H1 (cell line): ENCODE data around the gene ZFP36L2.

Experiments used
- FOSL1 ChIP-seq: IDR thresholded peaks from 2 replicates; pipeline ENCODE4 v1.6.1; 2011; ENCODE audit warnings: mild to moderate bottlenecking, low read depth, low read length, moderate library complexity; ENCODE audit not compliant: insufficient read depth
- HDAC6 ChIP-seq: IDR thresholded peaks from one replicate; pipeline ENCODE4 v1.7.1; 2012; ENCODE audit warnings: low read depth, mild to moderate bottlenecking, inconsistent platforms, low read length, moderate library complexity
- KDM1A ChIP-seq: fragments of 200-600, 300-600 bp; sonication (generic); IDR thresholded peaks from 2 replicates; pipeline ENCODE4 v1.7.1; 2016; ENCODE audit warnings: mild to moderate bottlenecking, low read length, borderline replicate concordance
- POLR2A ChIP-seq, 2 experiments: IDR thresholded peaks; 1 replicate in 1 of 2; 2 replicates in 1 of 2; pipeline ENCODE4 v1.6.1; 2011; ENCODE audit warnings: low read depth in 2 of 2, low read length in 2 of 2, mild to moderate bottlenecking in 2 of 2; ENCODE audit errors: control extremely low read depth in 1 of 2
- RAD21 ChIP-seq, 2 experiments: IDR thresholded peaks in 1 of 2; conservative IDR thresholded peaks in 1 of 2; 2 replicates each; pipeline ENCODE4 v1.6.1; 2011; ENCODE audit warnings: low read depth in 2 of 2, low read length in 2 of 2, improper control_type of control experiment in 1 of 2, inconsistent platforms in 1 of 2, mild to moderate bottlenecking in 1 of 2, moderate library complexity in 1 of 2
- SIN3A ChIP-seq, 2 experiments: IDR thresholded peaks in 1 of 2; conservative IDR thresholded peaks in 1 of 2; 2 replicates each; pipeline ENCODE4 v1.6.1; 2011 to 2012; ENCODE audit warnings: low read length in 2 of 2, improper control_type of control experiment in 1 of 2, low read depth in 1 of 2, mild to moderate bottlenecking in 1 of 2
- SIRT6 ChIP-seq: IDR thresholded peaks from one replicate; pipeline ENCODE4 v1.7.1; 2012; ENCODE audit warnings: low read length, inconsistent platforms
- TBP ChIP-seq: IDR thresholded peaks from 2 replicates; pipeline ENCODE4 v1.6.1; 2011; ENCODE audit warnings: low read depth, low read length, improper control_type of control experiment
- YY1 ChIP-seq: IDR thresholded peaks from 2 replicates; pipeline ENCODE4 v1.6.1; 2011; ENCODE audit warnings: low read depth, mild to moderate bottlenecking, low read length
- TF ChIP-seq, protein P1 (sequence below), 3 experiments: IDR thresholded peaks; 1 replicate in 2 of 3; 2 replicates in 1 of 3; pipeline versions ENCODE4 v1.5.1 to v1.6.1; 2011; ENCODE audit warnings: low read length in 3 of 3, mild to moderate bottlenecking in 3 of 3, inconsistent platforms in 2 of 3, low read depth in 1 of 3, moderate library complexity in 1 of 3; ENCODE audit not compliant: insufficient read depth in 1 of 3; ENCODE audit errors: control extremely low read depth in 1 of 3
- TF ChIP-seq, protein P2 (sequence below): IDR thresholded peaks from 2 replicates; pipeline ENCODE4 v1.6.1; 2012; ENCODE audit warnings: low read length, inconsistent platforms

DNA sequence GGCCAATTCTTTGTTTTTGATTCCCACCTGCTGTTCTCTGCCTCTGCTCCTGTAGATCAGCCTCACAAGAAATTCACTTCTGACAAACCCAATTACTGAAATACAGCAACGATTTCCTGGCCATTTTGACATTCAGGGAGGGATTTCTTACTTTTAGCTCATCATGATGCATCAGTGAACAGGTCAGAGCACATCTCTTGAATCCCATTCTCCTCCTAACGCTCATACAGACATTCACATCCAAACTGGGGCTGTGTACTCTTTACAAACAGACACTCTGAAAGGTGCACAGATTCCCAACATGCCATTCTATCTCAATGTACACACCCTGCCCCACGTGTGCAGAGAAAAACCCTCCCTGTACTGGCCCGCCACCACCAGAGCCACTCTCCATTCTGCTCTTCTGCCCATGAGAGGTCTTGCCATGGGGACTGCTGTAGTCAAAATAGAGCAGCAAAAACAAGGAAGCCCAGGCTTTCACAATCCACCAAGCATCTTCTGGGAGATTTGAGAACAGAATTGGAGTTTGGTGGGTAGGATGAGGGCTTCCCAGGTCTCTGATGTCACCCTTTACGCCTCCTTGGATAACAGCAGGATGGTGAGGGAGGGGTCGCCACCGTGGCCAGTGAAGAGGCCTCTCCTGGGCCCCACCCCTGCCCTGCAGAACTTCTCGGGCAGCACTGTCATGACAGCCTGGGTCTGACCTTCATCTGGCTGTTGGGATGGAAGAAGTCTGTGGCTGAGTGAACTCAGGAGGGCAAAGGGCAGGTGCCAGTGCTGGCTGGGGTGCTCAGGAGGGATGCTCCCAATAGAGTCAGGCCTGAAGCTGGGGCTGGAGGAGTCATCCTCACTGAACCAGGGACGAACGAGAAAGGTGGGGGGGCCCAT is 41.9 kb upstream of the ZFP36L2 start:
- TF ChIP-seq YY1, result no peak
- TF ChIP-seq FOSL1, result no peak
- TF ChIP-seq TBP, result no peak
- TF ChIP-seq, protein P1, sequence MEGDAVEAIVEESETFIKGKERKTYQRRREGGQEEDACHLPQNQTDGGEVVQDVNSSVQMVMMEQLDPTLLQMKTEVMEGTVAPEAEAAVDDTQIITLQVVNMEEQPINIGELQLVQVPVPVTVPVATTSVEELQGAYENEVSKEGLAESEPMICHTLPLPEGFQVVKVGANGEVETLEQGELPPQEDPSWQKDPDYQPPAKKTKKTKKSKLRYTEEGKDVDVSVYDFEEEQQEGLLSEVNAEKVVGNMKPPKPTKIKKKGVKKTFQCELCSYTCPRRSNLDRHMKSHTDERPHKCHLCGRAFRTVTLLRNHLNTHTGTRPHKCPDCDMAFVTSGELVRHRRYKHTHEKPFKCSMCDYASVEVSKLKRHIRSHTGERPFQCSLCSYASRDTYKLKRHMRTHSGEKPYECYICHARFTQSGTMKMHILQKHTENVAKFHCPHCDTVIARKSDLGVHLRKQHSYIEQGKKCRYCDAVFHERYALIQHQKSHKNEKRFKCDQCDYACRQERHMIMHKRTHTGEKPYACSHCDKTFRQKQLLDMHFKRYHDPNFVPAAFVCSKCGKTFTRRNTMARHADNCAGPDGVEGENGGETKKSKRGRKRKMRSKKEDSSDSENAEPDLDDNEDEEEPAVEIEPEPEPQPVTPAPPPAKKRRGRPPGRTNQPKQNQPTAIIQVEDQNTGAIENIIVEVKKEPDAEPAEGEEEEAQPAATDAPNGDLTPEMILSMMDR (IDR thresholded peaks at IDR 0.05; ENCODE audit: control extremely low read depth in 1 of 3, insufficient read depth in 1 of 3, low read depth in 1 of 3, low read length in 3 of 3), result no peak
- TF ChIP-seq RAD21 (IDR thresholded peaks at IDR 0.05 in 1 of 2, conservative IDR thresholded peaks at IDR 0.05 in 1 of 2; ENCODE audit: low read depth in 2 of 2, low read length in 2 of 2), result no peak
- no peak for TF ChIP-seq HDAC6
- TF ChIP-seq, protein P2, sequence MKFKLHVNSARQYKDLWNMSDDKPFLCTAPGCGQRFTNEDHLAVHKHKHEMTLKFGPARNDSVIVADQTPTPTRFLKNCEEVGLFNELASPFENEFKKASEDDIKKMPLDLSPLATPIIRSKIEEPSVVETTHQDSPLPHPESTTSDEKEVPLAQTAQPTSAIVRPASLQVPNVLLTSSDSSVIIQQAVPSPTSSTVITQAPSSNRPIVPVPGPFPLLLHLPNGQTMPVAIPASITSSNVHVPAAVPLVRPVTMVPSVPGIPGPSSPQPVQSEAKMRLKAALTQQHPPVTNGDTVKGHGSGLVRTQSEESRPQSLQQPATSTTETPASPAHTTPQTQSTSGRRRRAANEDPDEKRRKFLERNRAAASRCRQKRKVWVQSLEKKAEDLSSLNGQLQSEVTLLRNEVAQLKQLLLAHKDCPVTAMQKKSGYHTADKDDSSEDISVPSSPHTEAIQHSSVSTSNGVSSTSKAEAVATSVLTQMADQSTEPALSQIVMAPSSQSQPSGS, result no peak
- no peak for TF ChIP-seq SIRT6
- no peak for TF ChIP-seq SIN3A (conservative IDR thresholded peaks at IDR 0.05 in 1 of 2, IDR thresholded peaks at IDR 0.05 in 1 of 2; ENCODE audit: low read depth in 1 of 2, low read length in 2 of 2)
- TF ChIP-seq KDM1A, result no peak
- no peak for TF ChIP-seq POLR2A (IDR thresholded peaks at IDR 0.05; ENCODE audit: control extremely low read depth in 1 of 2, low read depth in 2 of 2, low read length in 2 of 2)
